Peyer's patch (tissue), 4 donors: Measurements from ENCODE around the gene DERL2.

Experiments used
- POLR2A ChIP-seq, 2 donors: fragments of 450-650 bp; IDR thresholded peaks; one replicate each; pipeline ENCODE4 v1.5.1; 2017; ENCODE audit warnings: antibody characterized with exemption in 2 of 2, mild to moderate bottlenecking in 2 of 2, moderate library complexity in 2 of 2
- TF ChIP-seq, protein P1 (sequence below), 6 experiments: fragments of 450-650 bp in 4 of 6; fragments of 200-600 bp in 2 of 6; sonication (generic) in 1 of 6; IDR thresholded peaks; one replicate each; pipeline ENCODE4 v1.5.1; 2017 to 2019; ENCODE audit warnings: antibody characterized with exemption in 6 of 6, mild to moderate bottlenecking in 3 of 6, moderate library complexity in 1 of 6

DNA sequence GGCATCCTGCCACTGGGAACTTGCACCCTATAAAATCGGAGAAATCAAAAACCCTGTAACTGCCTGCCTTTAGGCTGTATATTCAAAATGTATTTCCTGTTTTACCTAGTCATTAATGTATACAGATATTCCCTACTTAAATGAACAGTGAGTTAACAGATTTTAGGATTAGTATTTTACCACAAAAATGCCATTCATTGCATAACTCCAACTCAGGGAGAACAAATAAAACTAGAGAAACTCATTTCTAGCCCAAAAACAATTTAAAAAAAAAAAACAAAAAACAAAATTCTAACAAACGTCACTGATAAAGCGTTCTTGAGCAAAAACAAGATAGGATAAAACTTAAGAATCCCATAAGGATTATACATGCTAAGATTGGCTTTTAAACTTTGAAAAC lies 13.5 kb downstream of the DERL2 start:
- TF ChIP-seq, protein P1, sequence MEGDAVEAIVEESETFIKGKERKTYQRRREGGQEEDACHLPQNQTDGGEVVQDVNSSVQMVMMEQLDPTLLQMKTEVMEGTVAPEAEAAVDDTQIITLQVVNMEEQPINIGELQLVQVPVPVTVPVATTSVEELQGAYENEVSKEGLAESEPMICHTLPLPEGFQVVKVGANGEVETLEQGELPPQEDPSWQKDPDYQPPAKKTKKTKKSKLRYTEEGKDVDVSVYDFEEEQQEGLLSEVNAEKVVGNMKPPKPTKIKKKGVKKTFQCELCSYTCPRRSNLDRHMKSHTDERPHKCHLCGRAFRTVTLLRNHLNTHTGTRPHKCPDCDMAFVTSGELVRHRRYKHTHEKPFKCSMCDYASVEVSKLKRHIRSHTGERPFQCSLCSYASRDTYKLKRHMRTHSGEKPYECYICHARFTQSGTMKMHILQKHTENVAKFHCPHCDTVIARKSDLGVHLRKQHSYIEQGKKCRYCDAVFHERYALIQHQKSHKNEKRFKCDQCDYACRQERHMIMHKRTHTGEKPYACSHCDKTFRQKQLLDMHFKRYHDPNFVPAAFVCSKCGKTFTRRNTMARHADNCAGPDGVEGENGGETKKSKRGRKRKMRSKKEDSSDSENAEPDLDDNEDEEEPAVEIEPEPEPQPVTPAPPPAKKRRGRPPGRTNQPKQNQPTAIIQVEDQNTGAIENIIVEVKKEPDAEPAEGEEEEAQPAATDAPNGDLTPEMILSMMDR (IDR thresholded peaks at IDR 0.05): no peak
- TF ChIP-seq POLR2A (IDR thresholded peaks at IDR 0.05): no peak
